ENCODE measurements around the gene TDRD6. TPM values are rescaled to one million over a fixed set of nuclear protein-coding genes. Genes with fewer than 3 reads are reported as not detected.
A peak's percentile ranks its signal among the peaks of the same experiment; 100 is the strongest.

Gene TDRD6
- total RNA-seq, 1 donor from 2014 or later = 0.32 TPM

GRCh38 chr6:46674410-46674809 lies 13.3 kb upstream of the TDRD6 start:
- DNase-seq (no peak), ATAC-seq (ENCODE audit: poor library complexity) (no peak)
- intact Hi-C loops (cut with DNase I) = no loop called here

GRCh38 chr6:46676604-46677313 lies 10.9 kb upstream of the TDRD6 start:
- ATAC-seq (ENCODE audit: poor library complexity) (no peak), DNase-seq (no peak)
- intact Hi-C loops (cut with DNase I) = no loop called here

- DNase-seq (no peak), ATAC-seq (ENCODE audit: poor library complexity) (no peak)
- intact Hi-C loops (cut with DNase I) = no loop called here
Measured at GRCh38 chr6:46677314-46677654, 10.4 kb upstream of the TDRD6 start.

- intact Hi-C loops (cut with DNase I) = no loop called here
- ATAC-seq (ENCODE audit: poor library complexity) = no peak
- DNase-seq = no peak
Measured at GRCh38 chr6:46684771-46685170, 2.9 kb upstream of the TDRD6 start.

- ATAC-seq (ENCODE audit: poor library complexity) = no peak
Measured at GRCh38 chr6:46688117-46688965, 656 bp downstream of the TDRD6 start.

GRCh38 chr6:46688966-46689335 lies 1.3 kb downstream of the TDRD6 start:
- no peak for DNase-seq
- no peak for ATAC-seq (ENCODE audit: poor library complexity)
- intact Hi-C loops (cut with DNase I) = no loop called here

More at GRCh38 chr6:46688117-46688965, 656 bp downstream of the TDRD6 start:
- DNase-seq = peak; percentile 30
- intact Hi-C loops (cut with DNase I) = no loop called here

- DNase-seq (no peak), ATAC-seq (ENCODE audit: poor library complexity) (no peak)
- intact Hi-C loops (cut with DNase I) = no loop called here
Measured at GRCh38 chr6:46689657-46690056, 2.0 kb downstream of the TDRD6 start.

GRCh38 chr6:46690141-46690755 lies 2.6 kb downstream of the TDRD6 start:
- intact Hi-C loops (cut with DNase I) = no loop called here
- ATAC-seq (ENCODE audit: poor library complexity) = no peak
- DNase-seq = no peak

GRCh38 chr6:46690911-46691451 lies 3.3 kb downstream of the TDRD6 start:
- ATAC-seq (ENCODE audit: poor library complexity) (no peak), DNase-seq (no peak)
- intact Hi-C loops (cut with DNase I) = no loop called here

GRCh38 chr6:46699970-46700369 lies 12.3 kb downstream of the TDRD6 start:
- intact Hi-C loops (cut with DNase I) = no loop called here
- DNase-seq (no peak), ATAC-seq (ENCODE audit: poor library complexity) (no peak)

GRCh38 chr6:46704562-46704961 lies 16.9 kb downstream of the TDRD6 start:
- DNase-seq (no peak), ATAC-seq (ENCODE audit: poor library complexity) (peak; percentile 68)
- intact Hi-C loops (cut with DNase I) = no loop called here

- DNase-seq (no peak), ATAC-seq (ENCODE audit: poor library complexity) (no peak)
- intact Hi-C loops (cut with DNase I) = no loop called here
Measured at GRCh38 chr6:46706464-46706863, 18.8 kb downstream of the TDRD6 start.

- intact Hi-C loops (cut with DNase I) = no loop called here
- ATAC-seq (ENCODE audit: poor library complexity) (no peak), DNase-seq (no peak)
Measured at GRCh38 chr6:46711491-46711890, 23.8 kb downstream of the TDRD6 start.

GRCh38 chr6:46715141-46715540 lies 27.5 kb downstream of the TDRD6 start:
- no peak for DNase-seq
- ATAC-seq (ENCODE audit: poor library complexity) = no peak
- intact Hi-C loops (cut with DNase I) = no loop called here

- intact Hi-C loops (cut with DNase I) = no loop called here
- DNase-seq = no peak
- no peak for ATAC-seq (ENCODE audit: poor library complexity)
Measured at GRCh38 chr6:46719099-46719498, 31.4 kb downstream of the TDRD6 start.

- ATAC-seq (ENCODE audit: poor library complexity) (no peak), DNase-seq (no peak)
- intact Hi-C loops (cut with DNase I) = no loop called here
Measured at GRCh38 chr6:46720401-46720800, 32.7 kb downstream of the TDRD6 start.

GRCh38 chr6:46729787-46730326 lies 42.2 kb downstream of the TDRD6 start:
- no peak for ATAC-seq (ENCODE audit: poor library complexity)
- no peak for DNase-seq
- intact Hi-C loops (cut with DNase I) = no loop called here

GRCh38 chr6:46730921-46731461 lies 43.3 kb downstream of the TDRD6 start:
- no peak for ATAC-seq (ENCODE audit: poor library complexity)
- intact Hi-C loops (cut with DNase I) = no loop called here
- no peak for DNase-seq

GRCh38 chr6:46733341-46733801 lies 45.7 kb downstream of the TDRD6 start:
- intact Hi-C loops (cut with DNase I) = no loop called here
- ATAC-seq (ENCODE audit: poor library complexity) (no peak), DNase-seq (no peak)

Data from Right ventricle myocardium superior (tissue), 1 donor.